Hematopoietic multipotent progenitor cell (in vitro differentiated cells): ENCODE data around the gene OXLD1. TPM values are rescaled to one million over a fixed set of nuclear protein-coding genes. Genes with fewer than 3 reads are reported as not detected.
A peak's percentile ranks its signal among the peaks of the same experiment; 100 is the strongest.

Experiments used
- DNase-seq, 3 donors: peaks; one replicate each; pipeline ENCODE4 v3.0.0-alpha.2; 2011 to 2015; ENCODE audit warnings: low read depth in 2 of 3, low spot score in 2 of 3
- total RNA-seq: library from RNA; depleted of rRNA; stranded (reverse); fragments of >200 nt; gene quantifications from one replicate; pipeline ENCODE4 v1.2.3, GENCODE V29; 2012

OXLD1 gene
- total RNA-seq, 1 donor, result 80.0 TPM

GRCh38 chr17:81683584-81684441 lies 17.4 kb upstream of the OXLD1 start, which contains the start of the genes ARL16 and HGS:
ARL16 (minus strand) TSS chr17:81683797; CDS start chr17:81683753, 44 bp downstream.
HGS (plus strand) TSS chr17:81684011; CDS start chr17:81684067, 56 bp downstream.
- peak; percentile 98 to 99 (median 99) for DNase-seq

GRCh38 chr17:81683208-81683583 lies 16.8 kb upstream of the OXLD1 start:
- no peak for DNase-seq

- DNase-seq, result no peak
These were observed 16.3 kb upstream of the OXLD1 start for GRCh38 chr17:81682565-81683207.

GRCh38 chr17:81681672-81682071 lies 15.3 kb upstream of the OXLD1 start:
- no peak for DNase-seq

GRCh38 chr17:81680150-81680549 lies 13.7 kb upstream of the OXLD1 start:
- DNase-seq, result no peak

GRCh38 chr17:81676906-81677305 lies 10.5 kb upstream of the OXLD1 start:
- DNase-seq, result no peak

- peak in 2 of 3 donors; percentile 18 to 24 for DNase-seq
These were observed 9.3 kb upstream of the OXLD1 start for GRCh38 chr17:81675515-81676221.

GRCh38 chr17:81673561-81674258 lies 7.3 kb upstream of the OXLD1 start:
- no peak for DNase-seq

- no peak for DNase-seq
These were observed 6.5 kb upstream of the OXLD1 start for GRCh38 chr17:81672954-81673353.

GRCh38 chr17:81672504-81672903 lies 6.1 kb upstream of the OXLD1 start:
- DNase-seq, result no peak

- DNase-seq, result no peak
These were observed 1.3 kb upstream of the OXLD1 start for GRCh38 chr17:81667754-81668153.

GRCh38 chr17:81666092-81666341 lies 388 bp downstream of the OXLD1 start:
- peak in 1 of 3 donors; percentile 82 for DNase-seq

- DNase-seq, result peak in 2 of 3 donors; percentile 29 to 39
These were observed 957 bp downstream of the OXLD1 start for GRCh38 chr17:81665205-81666091.

- DNase-seq, result no peak
These were observed 2.3 kb downstream of the OXLD1 start for GRCh38 chr17:81664051-81664470.

- DNase-seq, result no peak
These were observed 4.4 kb downstream of the OXLD1 start for GRCh38 chr17:81662002-81662401.

GRCh38 chr17:81660441-81660840 lies 6.0 kb downstream of the OXLD1 start:
- DNase-seq, result no peak

- no peak for DNase-seq
These were observed 7.4 kb downstream of the OXLD1 start for GRCh38 chr17:81659038-81659437.

GRCh38 chr17:81656835-81657234 lies 9.6 kb downstream of the OXLD1 start:
- no peak for DNase-seq

- peak in 2 of 3 donors; percentile 16 to 19 for DNase-seq
These were observed 10.2 kb downstream of the OXLD1 start, which contains the start of gene PDE6G for GRCh38 chr17:81656118-81656743. PDE6G (minus strand) TSS chr17:81656542; CDS start chr17:81653305, 3,237 bp downstream.
